ENCODE data around the gene INSM1.

INSM1 gene

DNA sequence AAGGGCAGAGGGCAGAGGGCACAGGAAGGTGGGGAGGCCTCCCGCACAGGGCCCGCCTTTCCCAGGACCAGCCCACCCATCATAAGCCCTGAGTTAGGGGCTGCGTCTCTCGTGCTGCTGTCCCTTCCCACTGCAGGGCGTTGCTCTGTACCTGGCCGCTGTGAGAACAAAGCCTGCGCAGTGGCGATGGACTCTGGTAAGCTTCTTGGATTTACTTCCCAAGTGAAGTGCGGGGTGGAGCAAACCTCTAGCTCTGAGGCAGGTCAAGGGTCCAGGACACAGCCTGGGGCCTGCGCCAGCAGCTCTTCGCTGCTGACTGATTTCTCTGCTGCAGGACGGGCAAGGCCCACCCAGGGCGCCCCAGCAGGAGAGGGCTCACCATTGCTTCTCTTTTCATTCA is 23.9 kb downstream of the INSM1 start:
- Histone ChIP-seq H3K27me3 (replicated peaks; ENCODE audit: control insufficient read depth, insufficient read depth, low read length, poor library complexity, severe bottlenecking) (no peaks in the 10 kb centered on the region), H3K4me3 (ENCODE audit: insufficient read depth, low read depth, low read length, poor library complexity, severe bottlenecking) (no peak overlapping the region), H3K27ac (ENCODE audit: insufficient read depth, low read length, poor library complexity, severe bottlenecking) (no peak overlapping the region), H3K9me3 (ENCODE audit: control insufficient read depth, low read length) (no peaks in the 10 kb centered on the region), H3K4me1 (ENCODE audit: control insufficient read depth, insufficient read depth, low read length, poor library complexity, severe bottlenecking) (no peaks in the 10 kb centered on the region), H3K36me3 (ENCODE audit: control insufficient read depth, insufficient read depth, low read length) (peaks cover 3% of the 10 kb centered on the region)
- DNase-seq = no peak

DNA sequence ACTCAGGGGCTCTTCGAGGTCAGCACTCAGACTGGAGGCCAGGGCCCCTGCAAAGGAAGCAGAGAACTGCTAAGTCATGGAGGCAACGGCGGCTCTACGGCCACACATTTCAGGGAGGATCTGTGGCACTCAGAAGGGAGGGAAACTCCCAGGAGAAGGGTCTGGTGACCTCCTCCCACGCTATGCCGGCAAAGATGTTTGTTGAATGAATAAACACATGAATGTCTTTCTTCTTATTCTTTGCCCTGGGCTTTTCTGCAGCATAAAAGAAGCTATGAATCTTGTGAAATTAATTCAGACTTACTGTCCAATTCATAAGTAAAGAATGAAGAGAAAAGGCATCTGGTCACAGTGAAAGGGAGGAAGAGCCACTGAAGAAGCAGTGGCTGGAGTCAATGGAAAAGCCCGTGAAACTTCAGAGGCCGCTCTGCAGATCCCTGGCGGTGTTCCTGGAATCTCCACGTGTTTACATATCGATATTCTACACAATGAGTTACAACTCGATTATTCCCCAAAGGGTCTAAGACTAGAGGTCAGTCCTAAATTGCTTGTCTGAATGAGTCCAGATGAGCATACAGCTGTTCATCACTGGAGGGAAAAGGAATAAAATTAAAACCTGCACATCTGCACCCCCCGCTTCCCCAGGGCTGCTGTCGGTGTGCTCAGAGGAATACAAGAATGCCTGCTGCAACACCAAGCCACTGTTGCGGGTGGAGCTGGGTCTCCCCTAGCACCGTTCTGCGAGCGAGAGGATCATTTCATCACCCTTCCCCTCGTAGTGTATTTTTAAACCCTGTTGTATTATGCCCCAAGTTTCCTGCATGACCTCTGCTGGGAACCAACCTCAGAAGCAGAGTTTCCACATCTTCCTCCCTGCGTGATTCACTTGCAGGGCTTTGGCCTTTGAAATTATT is 25.6 kb downstream of the INSM1 start:
- no peaks in the 10 kb centered on the region for H3K27me3 ChIP-seq (replicated peaks; ENCODE audit: control insufficient read depth, insufficient read depth, low read length, poor library complexity, severe bottlenecking)
- DNase-seq = no peak
- no peaks in the 10 kb centered on the region for H3K9me3 ChIP-seq (ENCODE audit: control insufficient read depth, low read length)
- peaks cover 3% of the 10 kb centered on the region for H3K36me3 ChIP-seq (ENCODE audit: control insufficient read depth, insufficient read depth, low read length)
- H3K4me3 ChIP-seq (ENCODE audit: insufficient read depth, low read depth, low read length, poor library complexity, severe bottlenecking) = no peak overlapping the region
- H3K4me1 ChIP-seq (ENCODE audit: control insufficient read depth, insufficient read depth, low read length, poor library complexity, severe bottlenecking) = no peaks in the 10 kb centered on the region
- H3K27ac ChIP-seq (ENCODE audit: insufficient read depth, low read length, poor library complexity, severe bottlenecking) = no peak overlapping the region

GRCh38 chr20:20395087-20395486 is 27.2 kb downstream of the INSM1 start:
- peaks cover 3% of the 10 kb centered on the region for H3K36me3 ChIP-seq (ENCODE audit: control insufficient read depth, insufficient read depth, low read length)
- no peaks in the 10 kb centered on the region for H3K27me3 ChIP-seq (replicated peaks; ENCODE audit: control insufficient read depth, insufficient read depth, low read length, poor library complexity, severe bottlenecking)
- H3K27ac ChIP-seq (ENCODE audit: insufficient read depth, low read length, poor library complexity, severe bottlenecking) = no peak overlapping the region
- no peaks in the 10 kb centered on the region for H3K9me3 ChIP-seq (ENCODE audit: control insufficient read depth, low read length)
- no peak for DNase-seq
- no peaks in the 10 kb centered on the region for H3K4me1 ChIP-seq (ENCODE audit: control insufficient read depth, insufficient read depth, low read length, poor library complexity, severe bottlenecking)
- no peak overlapping the region for H3K4me3 ChIP-seq (ENCODE audit: insufficient read depth, low read depth, low read length, poor library complexity, severe bottlenecking)

DNA sequence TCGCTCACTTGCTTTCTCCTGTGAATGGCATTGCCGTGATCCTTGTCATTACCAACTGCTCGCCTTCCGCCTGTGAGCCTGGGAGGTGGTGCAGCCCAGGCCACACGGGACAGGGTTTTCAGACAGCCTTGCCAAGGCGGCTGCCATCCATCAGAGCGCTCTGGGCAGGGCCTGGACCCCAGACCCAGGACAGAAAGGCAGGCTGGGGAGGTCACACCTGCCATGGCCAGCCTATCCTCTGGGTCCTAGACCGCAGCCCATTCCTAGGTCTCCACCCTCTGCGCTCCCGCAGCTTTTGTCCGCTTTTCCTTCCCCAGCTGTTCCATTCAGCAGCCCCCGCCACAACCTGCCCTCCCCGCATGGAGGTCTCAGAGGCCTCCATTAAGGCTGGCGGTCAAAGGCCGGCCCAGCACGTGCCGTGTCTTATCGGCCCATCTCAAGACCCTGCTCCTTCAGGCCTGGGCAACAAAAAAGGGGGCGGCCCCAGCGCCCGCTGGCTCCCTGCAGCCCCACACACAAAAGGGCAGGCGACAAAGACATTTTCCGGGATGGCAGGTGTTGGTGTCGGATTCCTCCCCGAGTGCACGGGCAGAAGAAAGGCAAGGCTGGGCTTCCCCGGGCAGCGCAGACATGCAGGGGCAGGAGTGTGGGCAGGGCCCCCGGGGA is 28.1 kb downstream of the INSM1 start:
- Histone ChIP-seq H3K27ac (ENCODE audit: insufficient read depth, low read length, poor library complexity, severe bottlenecking) (no peak overlapping the region), H3K36me3 (ENCODE audit: control insufficient read depth, insufficient read depth, low read length) (peaks cover 3% of the 10 kb centered on the region)

GRCh38 chr20:20396794-20397193 is 28.9 kb downstream of the INSM1 start:
- no peak for DNase-seq
- Histone ChIP-seq H3K4me1 (ENCODE audit: control insufficient read depth, insufficient read depth, low read length, poor library complexity, severe bottlenecking) (no peaks in the 10 kb centered on the region), H3K27ac (ENCODE audit: insufficient read depth, low read length, poor library complexity, severe bottlenecking) (no peak overlapping the region), H3K9me3 (ENCODE audit: control insufficient read depth, low read length) (no peaks in the 10 kb centered on the region), H3K36me3 (ENCODE audit: control insufficient read depth, insufficient read depth, low read length) (peaks cover 3% of the 10 kb centered on the region), H3K4me3 (ENCODE audit: insufficient read depth, low read depth, low read length, poor library complexity, severe bottlenecking) (no peak overlapping the region), H3K27me3 (replicated peaks; ENCODE audit: control insufficient read depth, insufficient read depth, low read length, poor library complexity, severe bottlenecking) (no peaks in the 10 kb centered on the region)

More for the DNA sequence above, 28.1 kb downstream of the INSM1 start:
- Histone ChIP-seq H3K9me3 (ENCODE audit: control insufficient read depth, low read length) (no peaks in the 10 kb centered on the region), H3K27me3 (replicated peaks; ENCODE audit: control insufficient read depth, insufficient read depth, low read length, poor library complexity, severe bottlenecking) (no peaks in the 10 kb centered on the region), H3K4me3 (ENCODE audit: insufficient read depth, low read depth, low read length, poor library complexity, severe bottlenecking) (no peak overlapping the region), H3K4me1 (ENCODE audit: control insufficient read depth, insufficient read depth, low read length, poor library complexity, severe bottlenecking) (no peaks in the 10 kb centered on the region)
- no peak for DNase-seq

DNA sequence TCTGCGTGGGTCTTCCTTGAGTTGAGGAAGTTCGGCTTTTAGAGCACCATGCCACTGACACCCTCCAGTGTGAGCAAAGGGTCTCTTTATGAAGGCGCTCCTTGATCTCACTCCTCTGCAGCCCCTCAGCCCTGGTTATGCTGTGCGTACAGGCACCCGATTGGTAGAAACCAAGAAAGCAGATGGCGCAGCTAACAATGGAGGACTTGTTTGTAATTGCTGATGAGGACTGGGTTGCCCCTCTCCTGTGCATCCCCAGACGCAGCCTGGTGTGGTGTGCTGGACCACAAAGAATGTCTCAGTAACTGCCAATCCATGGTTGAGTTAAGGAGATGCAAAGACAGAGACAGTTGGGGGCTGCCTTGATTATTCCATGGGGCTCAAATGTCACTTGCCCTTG is 30.2 kb downstream of the INSM1 start:
- H3K4me3 ChIP-seq (ENCODE audit: insufficient read depth, low read depth, low read length, poor library complexity, severe bottlenecking) = no peak overlapping the region
- H3K27me3 ChIP-seq (replicated peaks; ENCODE audit: control insufficient read depth, insufficient read depth, low read length, poor library complexity, severe bottlenecking) = no peaks in the 10 kb centered on the region
- DNase-seq = no peak
- H3K4me1 ChIP-seq (ENCODE audit: control insufficient read depth, insufficient read depth, low read length, poor library complexity, severe bottlenecking) = no peaks in the 10 kb centered on the region
- peaks cover 3% of the 10 kb centered on the region for H3K36me3 ChIP-seq (ENCODE audit: control insufficient read depth, insufficient read depth, low read length)
- H3K9me3 ChIP-seq (ENCODE audit: control insufficient read depth, low read length) = no peaks in the 10 kb centered on the region
- no peak overlapping the region for H3K27ac ChIP-seq (ENCODE audit: insufficient read depth, low read length, poor library complexity, severe bottlenecking)

DNA sequence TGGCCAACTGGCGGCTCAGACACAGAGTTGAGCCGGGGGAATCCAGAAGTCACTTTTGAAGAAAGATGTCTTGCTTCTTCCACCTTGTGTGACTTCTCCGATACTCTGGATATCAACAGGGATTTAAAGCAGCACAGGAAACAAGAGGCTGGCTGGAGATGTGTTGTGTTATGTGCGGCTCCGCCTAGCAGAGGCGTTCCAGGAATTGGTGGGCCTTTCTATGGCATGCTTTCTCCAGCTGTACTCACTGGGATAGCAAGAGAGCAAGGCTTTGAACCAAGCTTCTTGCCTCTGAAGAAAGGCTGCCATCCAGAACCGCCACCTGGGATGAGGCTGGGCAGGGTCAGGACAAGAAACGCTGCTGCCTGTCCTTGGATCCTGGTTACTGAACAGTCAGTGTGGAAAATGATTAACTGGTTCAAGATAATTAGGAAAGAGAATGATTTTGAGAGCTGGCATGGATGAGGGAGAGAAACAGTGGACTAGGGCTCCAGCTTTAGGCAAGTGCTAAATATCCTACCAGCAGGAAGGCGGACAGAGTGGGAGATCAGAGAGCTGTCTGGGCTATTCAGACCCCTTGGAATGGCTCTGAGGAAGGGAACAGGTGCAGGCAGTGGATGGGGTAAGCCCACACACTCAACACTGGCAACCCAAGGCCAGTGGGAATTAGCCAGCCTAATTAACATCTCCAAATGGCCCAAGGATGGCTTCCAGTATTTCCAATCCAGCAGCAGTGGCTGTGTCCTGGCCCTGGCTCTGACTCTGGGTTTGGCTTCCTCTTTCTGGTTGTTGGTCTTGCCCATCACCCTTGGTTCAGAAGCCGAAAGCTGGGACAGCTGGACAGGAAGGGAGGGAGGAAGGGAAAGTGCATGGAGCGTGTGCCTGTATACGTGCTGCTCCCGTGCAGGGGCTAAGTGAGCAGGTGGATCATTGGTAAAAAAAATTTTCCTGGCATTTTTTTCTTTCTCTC is 31.9 kb downstream of the INSM1 start:
- H3K4me3 ChIP-seq (ENCODE audit: insufficient read depth, low read depth, low read length, poor library complexity, severe bottlenecking) = no peak overlapping the region
- no peak for DNase-seq
- no peak overlapping the region for H3K27ac ChIP-seq (ENCODE audit: insufficient read depth, low read length, poor library complexity, severe bottlenecking)
- H3K4me1 ChIP-seq (ENCODE audit: control insufficient read depth, insufficient read depth, low read length, poor library complexity, severe bottlenecking) = no peaks in the 10 kb centered on the region
- no peaks in the 10 kb centered on the region for H3K9me3 ChIP-seq (ENCODE audit: control insufficient read depth, low read length)
- H3K36me3 ChIP-seq (ENCODE audit: control insufficient read depth, insufficient read depth, low read length) = peaks cover 3% of the 10 kb centered on the region
- no peaks in the 10 kb centered on the region for H3K27me3 ChIP-seq (replicated peaks; ENCODE audit: control insufficient read depth, insufficient read depth, low read length, poor library complexity, severe bottlenecking)

DNA sequence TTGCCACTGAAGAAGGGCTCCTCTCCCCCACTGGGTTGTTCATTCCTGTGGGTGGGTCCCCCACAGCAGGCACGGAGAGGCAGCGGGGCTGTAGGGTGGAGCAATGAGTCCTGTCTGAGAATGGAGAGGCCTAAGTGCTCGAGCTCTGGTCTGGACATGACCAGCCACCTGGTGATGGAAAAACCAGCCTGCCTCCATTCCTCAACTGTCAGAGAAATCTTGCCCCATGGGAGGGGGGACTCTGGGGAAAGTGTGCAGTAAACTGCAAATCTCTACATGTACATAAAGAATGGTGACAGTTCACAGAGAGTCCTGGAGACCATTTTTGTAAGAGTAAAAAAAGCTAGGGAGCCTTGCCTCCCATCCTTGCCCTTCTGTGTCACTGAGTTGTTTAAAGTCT is 34.1 kb downstream of the INSM1 start:
- H3K27ac ChIP-seq (ENCODE audit: insufficient read depth, low read length, poor library complexity, severe bottlenecking) = no peak overlapping the region
- no peaks in the 10 kb centered on the region for H3K27me3 ChIP-seq (replicated peaks; ENCODE audit: control insufficient read depth, insufficient read depth, low read length, poor library complexity, severe bottlenecking)
- H3K36me3 ChIP-seq (ENCODE audit: control insufficient read depth, insufficient read depth, low read length) = no peaks in the 10 kb centered on the region
- no peak overlapping the region for H3K4me3 ChIP-seq (ENCODE audit: insufficient read depth, low read depth, low read length, poor library complexity, severe bottlenecking)
- no peaks in the 10 kb centered on the region for H3K4me1 ChIP-seq (ENCODE audit: control insufficient read depth, insufficient read depth, low read length, poor library complexity, severe bottlenecking)
- H3K9me3 ChIP-seq (ENCODE audit: control insufficient read depth, low read length) = no peaks in the 10 kb centered on the region
- no peak for DNase-seq

DNA sequence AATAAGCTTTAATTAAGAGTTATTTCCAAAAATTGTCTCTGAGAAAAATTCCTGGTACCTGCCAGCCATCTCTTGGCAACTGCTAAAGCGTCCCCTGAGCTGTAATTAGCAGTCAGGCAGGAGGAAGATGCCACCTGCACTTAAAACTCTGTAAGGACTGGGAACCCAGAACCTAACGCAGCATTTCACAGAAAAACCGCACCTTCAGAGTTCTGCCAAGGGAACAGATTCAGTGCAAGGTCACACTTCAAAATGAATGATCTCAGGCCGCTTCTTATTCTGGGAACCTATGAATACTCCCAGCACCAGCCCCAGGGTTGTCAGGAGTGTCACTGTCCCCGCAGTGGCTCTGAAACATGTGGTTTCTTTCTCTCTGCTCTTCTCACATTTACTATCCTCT is 36.7 kb downstream of the INSM1 start:
- H3K36me3 ChIP-seq (ENCODE audit: control insufficient read depth, insufficient read depth, low read length) = no peaks in the 10 kb centered on the region
- H3K4me3 ChIP-seq (ENCODE audit: insufficient read depth, low read depth, low read length, poor library complexity, severe bottlenecking) = no peak overlapping the region
- H3K4me1 ChIP-seq (ENCODE audit: control insufficient read depth, insufficient read depth, low read length, poor library complexity, severe bottlenecking) = no peaks in the 10 kb centered on the region

More for the DNA sequence above, 36.7 kb downstream of the INSM1 start:
- Histone ChIP-seq H3K27ac (ENCODE audit: insufficient read depth, low read length, poor library complexity, severe bottlenecking) (no peak overlapping the region), H3K9me3 (ENCODE audit: control insufficient read depth, low read length) (no peaks in the 10 kb centered on the region), H3K27me3 (replicated peaks; ENCODE audit: control insufficient read depth, insufficient read depth, low read length, poor library complexity, severe bottlenecking) (no peaks in the 10 kb centered on the region)
- no peak for DNase-seq

Data from effector memory CD4-positive, alpha-beta T cell (primary cell).